WTC11 (cell line): Measurements from ENCODE around the gene P2RX2. TPM values are rescaled to one million over a fixed set of nuclear protein-coding genes. Genes with fewer than 3 reads are reported as not detected.

Experiments
- ATAC-seq: fragments of 200-7000 bp; cut with Tn5 transposase; 2 replicates; pipeline ENCODE4 v1.10.0; 2021; ENCODE audit warnings: mild to moderate bottlenecking, moderate library complexity
- CTCF ChIA-PET: fragments of 300-600 bp; sonication (Branson Sonifier 250); formaldehyde crosslinking; loops from one replicate; lab custom pipeline; 2021; ENCODE audit warnings: antibody characterized with exemption; lab: Charles Lee
- POLR2A ChIA-PET: fragments of 350-600 bp; sonication (Branson Sonifier 250); formaldehyde crosslinking; loops from one replicate; lab custom pipeline; 2021; ENCODE audit warnings: antibody characterized with exemption; lab: Charles Lee
- DNase-seq: peaks from one replicate; pipeline ENCODE4 v3.0.0; 2021; ENCODE audit warnings: low spot score
- H3K27ac Mint-ChIP-seq: 2 replicates; pipeline ENCODE4 v1.8.0; 2021; ENCODE audit warnings: mixed read lengths
- H3K27me3 Mint-ChIP-seq: 2 replicates; pipeline ENCODE4 v1.8.0; 2021; ENCODE audit warnings: low read depth, mild to moderate bottlenecking, moderate library complexity, mixed read lengths
- H3K36me3 Mint-ChIP-seq: 2 replicates; pipeline ENCODE4 v1.8.0; 2021; ENCODE audit warnings: mixed read lengths
- H3K4me1 Mint-ChIP-seq: 2 replicates; pipeline ENCODE4 v1.8.0; 2022; ENCODE audit warnings: mixed read lengths
- H3K4me3 Mint-ChIP-seq: 2 replicates; pipeline ENCODE4 v1.8.0; 2021; ENCODE audit warnings: mild to moderate bottlenecking, moderate library complexity, mixed read lengths
- H3K9me3 Mint-ChIP-seq: 2 replicates; pipeline ENCODE4 v1.8.0; 2021; ENCODE audit warnings: mixed read lengths
- ELF4 ChIP-seq: sonication (generic); formaldehyde crosslinking; IDR thresholded peaks from 2 replicates; pipeline ENCODE4 v1.8.1; 2022; ENCODE audit warnings: low read depth, mild to moderate bottlenecking, moderate library complexity, missing genetic modification reagents
- FOXJ3 ChIP-seq: sonication (generic); formaldehyde crosslinking; IDR thresholded peaks from 2 replicates; pipeline ENCODE4 v1.9.0; 2021; ENCODE audit warnings: missing genetic modification reagents, mild to moderate bottlenecking, borderline replicate concordance
- NFATC4 ChIP-seq: fragments of 250-450 bp; sonication (Bioruptor Pico); IDR thresholded peaks from 2 replicates; pipeline ENCODE4 v1.9.0; 2021; ENCODE audit warnings: mild to moderate bottlenecking
- NFE2L1 ChIP-seq: sonication (generic); formaldehyde crosslinking; IDR thresholded peaks from 2 replicates; pipeline ENCODE4 v1.8.1; 2023; ENCODE audit warnings: missing genetic modification reagents
- NFYB ChIP-seq: sonication (generic); formaldehyde crosslinking; conservative IDR thresholded peaks from 2 replicates; pipeline ENCODE4 v1.8.0; 2022; ENCODE audit warnings: low read depth, missing genetic modification reagents
- NR1H2 ChIP-seq: sonication (generic); formaldehyde crosslinking; IDR thresholded peaks from 2 replicates; pipeline ENCODE4 v1.9.0; 2021; ENCODE audit warnings: mild to moderate bottlenecking, moderate library complexity, missing genetic modification reagents
- PRDM15 ChIP-seq: sonication (generic); formaldehyde crosslinking; IDR thresholded peaks from 2 replicates; pipeline ENCODE4 v1.8.0; 2022; ENCODE audit warnings: missing genetic modification reagents
- TCF7 ChIP-seq: sonication (generic); formaldehyde crosslinking; IDR thresholded peaks from 2 replicates; pipeline ENCODE4 v1.8.0; 2022; ENCODE audit warnings: mild to moderate bottlenecking, low read depth, missing genetic modification reagents, moderate library complexity
- ZNF138 ChIP-seq: sonication (generic); formaldehyde crosslinking; conservative IDR thresholded peaks from 2 replicates; pipeline ENCODE4 v1.8.1; 2022; ENCODE audit warnings: mild to moderate bottlenecking, moderate library complexity, missing genetic modification reagents
- ZNF396 ChIP-seq: fragments of 250-450 bp; sonication (Bioruptor Pico); IDR thresholded peaks from 2 replicates; pipeline ENCODE4 v1.8.0; 2021; ENCODE audit warnings: mild to moderate bottlenecking, moderate library complexity, borderline replicate concordance
- ZNF532 ChIP-seq: fragments of 250-450 bp; sonication (Bioruptor Pico); IDR thresholded peaks from 2 replicates; pipeline ENCODE4 v1.9.0; 2021; ENCODE audit warnings: mild to moderate bottlenecking, borderline replicate concordance
- total RNA-seq: library from RNA; stranded (reverse); gene quantifications from 3 replicates; pipeline ENCODE4 v1.2.3, GENCODE V29; 2021
- TF ChIP-seq, protein P1 (sequence below): fragments of 250-450 bp; sonication (Bioruptor Pico); IDR thresholded peaks from 2 replicates; pipeline ENCODE4 v1.9.0; 2021; ENCODE audit warnings: moderate library complexity, mild to moderate bottlenecking, inconsistent platforms, borderline replicate concordance
- TF ChIP-seq, protein P2 (sequence below): sonication (generic); formaldehyde crosslinking; IDR thresholded peaks from 2 replicates; pipeline ENCODE4 v1.8.0; 2022; ENCODE audit warnings: mild to moderate bottlenecking, missing genetic modification reagents
- TF ChIP-seq, protein P3 (sequence below): sonication (generic); formaldehyde crosslinking; IDR thresholded peaks from 2 replicates; pipeline ENCODE4 v1.8.1; 2022; ENCODE audit warnings: low read depth, missing genetic modification reagents, borderline replicate concordance
- TF ChIP-seq, protein P4 (sequence below): sonication (generic); formaldehyde crosslinking; IDR thresholded peaks from 2 replicates; pipeline ENCODE4 v1.8.1; 2023; ENCODE audit warnings: mild to moderate bottlenecking, missing genetic modification reagents, moderate library complexity
- TF ChIP-seq, protein P5 (sequence below): fragments of 250-450 bp; sonication (Bioruptor Pico); IDR thresholded peaks from 2 replicates; pipeline ENCODE4 v1.9.0; 2021; ENCODE audit warnings: mild to moderate bottlenecking
- TF ChIP-seq, protein P6 (sequence below): sonication (generic); formaldehyde crosslinking; IDR thresholded peaks from 2 replicates; pipeline ENCODE4 v1.8.1; 2022; ENCODE audit warnings: mild to moderate bottlenecking, moderate library complexity, missing genetic modification reagents

Gene P2RX2
- total RNA-seq, 1 experiment from 2014 or later = 2.1 TPM

GRCh38 chr12:132579744-132580143, 38.8 kb upstream of the P2RX2 start:
- no peaks in the 10 kb centered on the region for H3K9me3 Mint-ChIP-seq
- TF ChIP-seq NR1H2 (no peak), ELF4 (CRISPR knock-in tag) (no peak), ZNF138 (CRISPR knock-in tag) (no peak), ZNF396 (CRISPR knock-in tag) (no peak), TCF7 (CRISPR knock-in tag) (no peak), NFYB (CRISPR knock-in tag) (no peak), PRDM15 (CRISPR knock-in tag) (no peak), ZNF532 (no peak), FOXJ3 (no peak), NFE2L1 (CRISPR knock-in tag) (no peak), NFATC4 (CRISPR knock-in tag) (no peak)
- TF ChIP-seq, protein P1, sequence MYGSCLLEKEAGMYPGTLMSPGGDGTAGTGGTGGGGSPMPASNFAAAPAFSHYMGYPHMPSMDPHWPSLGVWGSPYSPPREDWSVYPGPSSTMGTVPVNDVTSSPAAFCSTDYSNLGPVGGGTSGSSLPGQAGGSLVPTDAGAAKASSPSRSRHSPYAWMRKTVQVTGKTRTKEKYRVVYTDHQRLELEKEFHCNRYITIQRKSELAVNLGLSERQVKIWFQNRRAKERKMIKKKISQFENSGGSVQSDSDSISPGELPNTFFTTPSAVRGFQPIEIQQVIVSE (CRISPR knock-in tag) = no peak
- TF ChIP-seq, protein P2, sequence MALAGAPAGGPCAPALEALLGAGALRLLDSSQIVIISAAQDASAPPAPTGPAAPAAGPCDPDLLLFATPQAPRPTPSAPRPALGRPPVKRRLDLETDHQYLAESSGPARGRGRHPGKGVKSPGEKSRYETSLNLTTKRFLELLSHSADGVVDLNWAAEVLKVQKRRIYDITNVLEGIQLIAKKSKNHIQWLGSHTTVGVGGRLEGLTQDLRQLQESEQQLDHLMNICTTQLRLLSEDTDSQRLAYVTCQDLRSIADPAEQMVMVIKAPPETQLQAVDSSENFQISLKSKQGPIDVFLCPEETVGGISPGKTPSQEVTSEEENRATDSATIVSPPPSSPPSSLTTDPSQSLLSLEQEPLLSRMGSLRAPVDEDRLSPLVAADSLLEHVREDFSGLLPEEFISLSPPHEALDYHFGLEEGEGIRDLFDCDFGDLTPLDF (CRISPR knock-in tag) = no peak
- TF ChIP-seq, protein P3, sequence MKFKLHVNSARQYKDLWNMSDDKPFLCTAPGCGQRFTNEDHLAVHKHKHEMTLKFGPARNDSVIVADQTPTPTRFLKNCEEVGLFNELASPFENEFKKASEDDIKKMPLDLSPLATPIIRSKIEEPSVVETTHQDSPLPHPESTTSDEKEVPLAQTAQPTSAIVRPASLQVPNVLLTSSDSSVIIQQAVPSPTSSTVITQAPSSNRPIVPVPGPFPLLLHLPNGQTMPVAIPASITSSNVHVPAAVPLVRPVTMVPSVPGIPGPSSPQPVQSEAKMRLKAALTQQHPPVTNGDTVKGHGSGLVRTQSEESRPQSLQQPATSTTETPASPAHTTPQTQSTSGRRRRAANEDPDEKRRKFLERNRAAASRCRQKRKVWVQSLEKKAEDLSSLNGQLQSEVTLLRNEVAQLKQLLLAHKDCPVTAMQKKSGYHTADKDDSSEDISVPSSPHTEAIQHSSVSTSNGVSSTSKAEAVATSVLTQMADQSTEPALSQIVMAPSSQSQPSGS (CRISPR knock-in tag) = no peak
- TF ChIP-seq, protein P4, sequence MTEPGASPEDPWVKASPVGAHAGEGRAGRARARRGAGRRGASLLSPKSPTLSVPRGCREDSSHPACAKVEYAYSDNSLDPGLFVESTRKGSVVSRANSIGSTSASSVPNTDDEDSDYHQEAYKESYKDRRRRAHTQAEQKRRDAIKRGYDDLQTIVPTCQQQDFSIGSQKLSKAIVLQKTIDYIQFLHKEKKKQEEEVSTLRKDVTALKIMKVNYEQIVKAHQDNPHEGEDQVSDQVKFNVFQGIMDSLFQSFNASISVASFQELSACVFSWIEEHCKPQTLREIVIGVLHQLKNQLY (CRISPR knock-in tag) = no peak
- TF ChIP-seq, protein P5, sequence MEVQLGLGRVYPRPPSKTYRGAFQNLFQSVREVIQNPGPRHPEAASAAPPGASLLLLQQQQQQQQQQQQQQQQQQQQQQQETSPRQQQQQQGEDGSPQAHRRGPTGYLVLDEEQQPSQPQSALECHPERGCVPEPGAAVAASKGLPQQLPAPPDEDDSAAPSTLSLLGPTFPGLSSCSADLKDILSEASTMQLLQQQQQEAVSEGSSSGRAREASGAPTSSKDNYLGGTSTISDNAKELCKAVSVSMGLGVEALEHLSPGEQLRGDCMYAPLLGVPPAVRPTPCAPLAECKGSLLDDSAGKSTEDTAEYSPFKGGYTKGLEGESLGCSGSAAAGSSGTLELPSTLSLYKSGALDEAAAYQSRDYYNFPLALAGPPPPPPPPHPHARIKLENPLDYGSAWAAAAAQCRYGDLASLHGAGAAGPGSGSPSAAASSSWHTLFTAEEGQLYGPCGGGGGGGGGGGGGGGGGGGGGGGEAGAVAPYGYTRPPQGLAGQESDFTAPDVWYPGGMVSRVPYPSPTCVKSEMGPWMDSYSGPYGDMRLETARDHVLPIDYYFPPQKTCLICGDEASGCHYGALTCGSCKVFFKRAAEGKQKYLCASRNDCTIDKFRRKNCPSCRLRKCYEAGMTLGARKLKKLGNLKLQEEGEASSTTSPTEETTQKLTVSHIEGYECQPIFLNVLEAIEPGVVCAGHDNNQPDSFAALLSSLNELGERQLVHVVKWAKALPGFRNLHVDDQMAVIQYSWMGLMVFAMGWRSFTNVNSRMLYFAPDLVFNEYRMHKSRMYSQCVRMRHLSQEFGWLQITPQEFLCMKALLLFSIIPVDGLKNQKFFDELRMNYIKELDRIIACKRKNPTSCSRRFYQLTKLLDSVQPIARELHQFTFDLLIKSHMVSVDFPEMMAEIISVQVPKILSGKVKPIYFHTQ (CRISPR knock-in tag) = no peak
- TF ChIP-seq, protein P6, sequence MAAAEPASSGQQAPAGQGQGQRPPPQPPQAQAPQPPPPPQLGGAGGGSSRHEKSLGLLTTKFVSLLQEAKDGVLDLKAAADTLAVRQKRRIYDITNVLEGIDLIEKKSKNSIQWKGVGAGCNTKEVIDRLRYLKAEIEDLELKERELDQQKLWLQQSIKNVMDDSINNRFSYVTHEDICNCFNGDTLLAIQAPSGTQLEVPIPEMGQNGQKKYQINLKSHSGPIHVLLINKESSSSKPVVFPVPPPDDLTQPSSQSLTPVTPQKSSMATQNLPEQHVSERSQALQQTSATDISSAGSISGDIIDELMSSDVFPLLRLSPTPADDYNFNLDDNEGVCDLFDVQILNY = no peak
- TF ChIP-seq, all 79 proteins: peak for 0
- ATAC-seq = no peak
- ChIA-PET CTCF (interaction anchor here (1.3 to 2.5 kb wide), 2 partner anchors 18 to 35 kb away, joined by 4 to 15 read pairs; no protein-coding TSS in a partner anchor), POLR2A (no interaction called here)
- Mint-ChIP-seq H3K36me3 (peaks cover 18% of the 10 kb centered on the region), H3K27ac (no peak overlapping the region), H3K4me1 (peaks cover 5% of the 10 kb centered on the region), H3K4me3 (no peak overlapping the region), H3K27me3 (peaks cover 29% of the 10 kb centered on the region)
- DNase-seq = no peak
